Glomerular visceral epithelial cell (primary cell): ENCODE data around the gene PCED1A.
"Not testable (repeated sequence)": the region's sequence is repeated elsewhere in the genome, so short reads cannot be mapped to it uniquely, and the experiment has no call there.

Experiments used
- DNase-seq: peaks from one replicate; pipeline ENCODE4 v3.0.0-alpha.2; 2016; ENCODE audit errors: extremely low spot score

PCED1A gene

GRCh38 chr20:2826655-2827054, 13.8 kb downstream of the PCED1A start:
- DNase-seq: no peak

DNA sequence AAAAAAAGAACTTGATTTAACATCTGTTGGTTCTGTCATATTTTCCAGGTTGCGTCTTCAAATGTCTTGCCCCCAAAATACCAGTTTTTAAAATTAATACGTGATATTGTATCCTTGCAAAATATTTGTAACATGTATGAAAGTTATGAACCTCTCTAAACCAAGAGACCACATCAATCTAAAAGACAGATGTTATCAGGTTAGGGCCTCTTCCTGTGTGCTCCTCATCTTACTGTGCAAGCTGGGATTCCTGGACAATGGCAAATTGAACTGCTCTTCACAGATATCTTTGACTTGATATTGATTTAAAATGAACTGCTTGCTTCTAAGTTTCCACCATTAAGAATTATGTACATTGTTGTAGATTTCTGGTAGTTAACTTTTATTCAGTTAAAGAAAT, 14.7 kb downstream of the PCED1A start:
- DNase-seq: no peak

DNA sequence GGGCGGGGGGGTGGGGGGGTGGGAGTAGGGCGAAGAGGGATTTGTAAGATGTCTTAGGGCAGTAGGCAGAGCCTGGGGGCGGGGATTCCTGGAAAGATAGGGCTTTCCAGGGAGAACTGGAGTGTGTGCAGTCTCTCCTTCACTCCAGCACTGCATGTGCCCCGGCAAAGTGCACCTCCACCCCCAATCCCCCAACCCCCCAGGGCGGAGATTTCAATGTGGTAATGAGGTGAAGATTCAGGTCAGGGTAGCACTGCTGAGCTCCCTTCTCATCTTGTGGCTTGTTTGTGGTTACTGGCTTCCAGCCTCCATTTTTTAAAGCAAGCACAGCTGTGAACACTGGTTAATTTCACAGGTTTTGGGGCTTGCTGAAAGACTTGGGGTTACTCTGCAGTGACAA, 18.4 kb downstream of the PCED1A start:
- peak; percentile 54 for DNase-seq

DNA sequence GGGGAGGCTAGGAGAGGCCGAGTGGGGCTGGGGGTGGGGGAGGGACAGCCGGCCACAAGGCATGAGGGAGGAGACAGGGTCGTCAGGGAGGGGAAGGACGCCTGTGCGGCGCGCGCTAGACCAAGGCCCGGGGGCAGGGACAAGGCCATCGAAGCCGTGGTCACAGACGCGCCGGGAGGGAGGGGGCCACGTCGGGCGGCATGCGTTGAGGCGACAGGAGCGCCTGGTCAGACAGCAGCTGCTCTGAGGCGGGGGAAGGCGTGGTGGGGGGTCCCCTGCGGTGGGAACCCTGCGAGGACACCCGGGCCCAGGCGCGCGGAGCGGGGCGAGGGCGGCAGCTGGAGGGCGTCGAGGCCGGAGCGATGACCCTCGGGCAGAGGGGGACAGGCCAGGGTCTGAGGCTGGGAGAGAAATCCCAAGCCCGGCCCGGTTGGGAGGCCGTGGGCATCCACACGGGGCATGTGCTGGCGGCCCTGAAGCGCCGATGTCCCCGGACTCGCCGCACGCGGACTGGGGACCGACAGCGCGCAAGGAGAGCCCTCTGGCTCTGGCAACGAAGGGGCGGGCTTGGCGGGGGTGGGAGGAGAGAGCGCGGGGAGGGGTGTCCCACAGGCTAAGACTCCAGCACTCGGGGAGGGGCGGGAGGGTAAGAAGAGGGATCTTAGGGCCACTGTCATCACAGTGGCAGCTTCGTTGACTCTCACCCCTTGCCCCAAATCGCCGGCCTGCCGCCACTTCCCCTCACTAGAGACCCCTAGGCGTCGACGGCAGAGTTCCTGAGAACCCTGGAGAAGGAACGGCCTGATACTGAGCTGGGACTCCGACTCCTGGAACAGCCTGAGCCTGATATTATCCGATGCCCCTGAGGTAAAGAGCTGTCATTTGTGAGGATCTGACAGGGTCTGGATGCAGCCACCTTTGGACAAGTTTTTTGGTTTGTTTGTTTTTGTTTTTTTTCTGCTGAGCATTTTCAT, 19.3 kb downstream of the PCED1A start:
- DNase-seq: no peak

GRCh38 chr20:2820084-2820895, 20.2 kb downstream of the PCED1A start:
- DNase-seq: no peak

DNA sequence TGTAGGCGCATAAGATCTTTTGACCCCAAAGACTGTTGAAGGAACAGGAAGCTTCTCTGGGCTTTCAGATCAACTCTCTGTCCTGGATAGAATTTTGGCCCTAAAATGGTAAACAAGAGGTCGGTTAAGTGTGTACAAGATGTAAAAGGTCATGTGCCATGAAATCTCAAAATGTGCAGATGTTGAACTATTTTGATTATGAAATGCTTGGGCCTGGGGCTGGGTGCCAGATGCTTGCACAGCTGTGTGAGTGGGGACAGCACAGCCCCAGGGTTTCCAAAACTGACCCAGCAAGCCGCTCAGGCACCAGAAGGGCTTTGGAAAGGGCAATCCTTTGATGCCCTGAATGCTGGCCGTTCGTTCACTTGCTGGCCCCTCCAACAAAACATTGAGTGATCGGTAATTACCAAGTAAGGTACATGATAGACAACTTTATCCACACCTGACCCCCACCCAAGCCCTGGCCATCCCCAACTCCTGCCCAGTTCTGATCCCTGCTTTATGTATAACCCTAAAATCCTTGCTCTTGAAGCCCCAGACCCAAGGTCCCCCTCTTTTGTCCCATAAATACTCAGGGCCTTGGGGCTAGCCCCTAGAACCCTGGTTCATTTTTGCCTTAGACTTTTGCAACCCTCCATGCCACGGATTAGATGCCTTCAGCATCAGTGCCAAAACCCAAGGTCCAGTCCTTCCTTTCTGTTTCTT, 22.4 kb downstream of the PCED1A start:
- DNase-seq: no peak

- DNase-seq: no peak
Observed at GRCh38 chr20:2817341-2817726, 23.1 kb downstream of the PCED1A start.

- DNase-seq: no peak
Observed at GRCh38 chr20:2816583-2817340, 23.7 kb downstream of the PCED1A start.

DNA sequence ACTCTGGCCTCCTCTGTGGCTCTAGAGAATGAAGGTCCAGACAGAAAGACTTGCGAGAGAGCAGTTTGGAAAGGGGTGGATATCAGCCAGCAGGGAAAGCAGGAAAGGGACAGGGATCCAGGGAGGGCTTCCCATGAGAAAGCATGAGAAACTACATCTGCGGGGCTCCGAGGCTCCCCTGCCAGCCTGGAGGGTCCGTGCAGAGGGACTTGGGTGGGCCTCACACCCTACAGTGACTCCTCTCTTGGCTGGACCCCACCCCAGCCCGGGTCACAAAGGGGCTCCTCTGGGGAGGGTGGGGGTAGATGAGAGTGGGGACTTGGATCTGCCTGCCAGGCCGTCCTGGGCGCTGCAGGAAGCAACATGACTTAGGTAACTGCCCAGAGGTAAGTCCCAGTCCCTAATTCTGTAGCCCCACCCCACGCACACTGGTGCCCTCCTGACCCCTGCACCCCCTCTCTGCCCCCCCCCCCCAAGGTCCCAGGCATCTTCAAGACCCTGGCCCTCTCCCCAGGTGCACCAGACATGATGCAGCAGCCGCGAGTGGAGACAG, 24.3 kb downstream of the PCED1A start, which contains the start of gene TMEM239:
TSS of gene TMEM239 (plus strand) at position 335 of the 553 bp plus-strand sequence. CDS start at position 526, 191 bp downstream.
- DNase-seq: no peak

DNA sequence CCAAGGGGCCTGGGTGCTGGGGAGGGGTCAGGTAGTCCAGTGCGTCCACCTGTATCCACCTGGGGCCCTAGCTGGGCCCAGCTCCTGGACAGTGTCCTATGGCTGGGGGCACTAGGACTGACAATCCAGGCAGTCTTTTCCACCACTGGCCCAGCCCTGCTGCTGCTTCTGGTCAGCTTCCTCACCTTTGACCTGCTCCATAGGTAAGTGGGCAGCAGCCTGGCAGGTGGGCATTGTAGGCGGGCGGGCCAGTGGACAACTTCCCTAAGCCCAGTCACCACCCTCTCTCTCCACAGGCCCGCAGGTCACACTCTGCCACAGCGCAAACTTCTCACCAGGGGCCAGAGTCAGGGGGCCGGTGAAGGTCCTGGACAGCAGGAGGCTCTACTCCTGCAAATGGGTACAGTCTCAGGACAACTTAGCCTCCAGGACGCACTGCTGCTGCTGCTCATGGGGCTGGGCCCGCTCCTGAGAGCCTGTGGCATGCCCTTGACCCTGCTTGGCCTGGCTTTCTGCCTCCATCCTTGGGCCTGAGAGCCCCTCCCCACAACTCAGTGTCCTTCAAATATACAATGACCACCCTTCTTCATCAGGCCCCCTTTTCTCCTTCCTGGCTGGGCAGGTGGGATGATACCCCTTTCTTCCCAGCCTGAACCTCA, 25.1 kb downstream of the PCED1A start:
- no peak for DNase-seq

DNA sequence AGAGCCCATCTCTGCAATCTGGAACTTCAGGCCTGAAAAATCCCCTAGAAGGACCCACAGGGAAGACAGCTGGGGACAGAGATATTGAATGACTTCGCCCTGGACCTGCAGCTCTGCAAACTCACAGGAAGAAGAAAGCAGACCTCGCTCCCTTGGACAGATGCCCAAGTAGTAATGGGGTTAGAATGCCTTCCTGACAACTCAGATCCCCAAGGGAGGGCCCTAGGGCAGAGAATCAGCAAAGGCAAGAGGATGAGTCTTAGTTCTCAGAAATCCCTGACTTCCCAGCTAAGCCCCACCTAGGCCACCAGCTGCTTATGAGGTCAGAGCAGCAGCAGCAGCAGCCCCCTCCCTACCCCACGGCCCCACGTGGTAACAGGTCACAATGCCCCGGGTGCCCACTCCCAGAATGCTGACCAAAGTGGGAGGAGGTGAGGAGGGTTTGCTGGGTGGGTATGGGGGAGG, 25.8 kb downstream of the PCED1A start, which contains the start of gene C20orf141:
TSS of gene C20orf141 (plus strand) at position 401 of the 465 bp plus-strand sequence. CDS start 198 bp downstream, outside the sequence.
- peak; percentile 93 for DNase-seq

DNA sequence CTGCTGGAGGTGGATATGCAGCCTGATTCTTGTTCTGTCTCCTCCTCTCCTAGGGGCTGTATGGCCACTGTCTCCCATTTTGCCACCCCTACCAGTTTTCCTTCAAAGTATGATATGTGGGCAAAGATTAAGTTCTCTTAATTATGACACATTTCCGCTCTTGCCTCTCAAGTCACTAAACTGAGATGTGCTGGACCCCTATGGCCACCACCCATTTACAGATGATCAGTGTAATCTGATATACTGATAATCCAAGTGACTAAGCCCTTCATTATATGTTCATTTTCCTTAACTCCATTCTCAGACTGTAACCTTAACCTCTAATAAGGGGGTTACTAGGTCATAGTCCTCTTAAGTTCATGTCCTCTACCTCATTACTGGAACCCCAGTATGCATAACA, 26.4 kb downstream of the PCED1A start:
- no peak for DNase-seq

DNA sequence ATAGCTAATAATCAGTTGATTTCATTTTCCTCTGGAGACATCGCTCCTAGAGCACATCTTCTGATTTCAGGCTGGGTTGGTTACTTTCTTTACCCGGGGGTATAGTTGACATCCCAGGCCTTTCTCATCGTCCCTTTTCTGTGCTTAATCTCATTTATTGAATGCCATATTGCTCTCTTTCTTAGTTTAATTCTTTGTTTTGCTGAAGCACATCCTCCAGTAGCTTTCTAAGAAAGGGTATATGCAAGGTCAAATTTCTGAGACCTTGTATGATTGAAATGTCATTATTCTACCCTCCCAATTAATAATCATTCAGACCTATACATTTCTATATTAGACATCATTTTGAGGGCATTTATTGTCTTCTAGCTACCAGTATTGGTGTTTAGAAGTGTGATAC, 28.3 kb downstream of the PCED1A start:
- DNase-seq: no peak

- DNase-seq: peak; percentile 27
Observed at GRCh38 chr20:2809690-2810089, 30.8 kb downstream of the PCED1A start.

DNA sequence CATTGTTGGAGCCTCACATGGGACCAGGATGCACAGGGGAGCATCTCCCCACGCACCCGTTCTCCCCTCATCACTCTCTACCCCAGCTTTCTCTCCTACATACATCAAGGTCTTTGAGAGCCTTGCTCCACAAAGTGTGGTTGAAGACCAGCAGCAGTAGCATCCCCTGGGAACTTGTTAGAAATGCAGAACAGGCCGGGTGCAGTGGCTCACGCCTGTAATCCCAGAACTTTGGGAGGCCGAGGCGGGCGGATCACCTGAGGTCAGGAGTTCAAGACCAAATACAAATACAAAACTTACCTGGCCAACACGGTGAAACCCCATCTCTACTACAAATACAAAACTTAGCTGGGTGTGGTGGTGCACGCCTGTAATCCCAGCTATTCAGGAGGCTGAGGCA, 32.5 kb downstream of the PCED1A start:
- not testable (repeated sequence) for DNase-seq

- DNase-seq: no peak
Observed at GRCh38 chr20:2807019-2807418, 33.4 kb downstream of the PCED1A start.

DNA sequence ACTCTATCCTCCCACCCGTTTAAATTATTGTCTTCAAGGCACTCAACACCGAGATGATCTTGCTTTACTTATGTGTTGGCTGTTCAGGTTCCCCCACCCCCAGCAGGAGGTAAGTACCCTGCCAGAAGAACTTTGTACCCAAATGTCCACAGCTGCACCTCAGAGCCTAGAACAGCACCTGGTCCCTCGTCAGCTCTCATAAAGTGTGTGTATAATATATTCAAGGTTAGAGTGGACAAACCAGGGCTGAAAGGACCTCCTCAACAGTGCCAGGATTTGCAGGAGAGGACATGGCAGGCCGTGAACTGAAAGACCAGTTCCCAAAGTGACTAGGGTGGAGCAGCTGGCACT, 34.1 kb downstream of the PCED1A start:
- no peak for DNase-seq

GRCh38 chr20:2805689-2806350, 34.6 kb downstream of the PCED1A start:
- no peak for DNase-seq

DNA sequence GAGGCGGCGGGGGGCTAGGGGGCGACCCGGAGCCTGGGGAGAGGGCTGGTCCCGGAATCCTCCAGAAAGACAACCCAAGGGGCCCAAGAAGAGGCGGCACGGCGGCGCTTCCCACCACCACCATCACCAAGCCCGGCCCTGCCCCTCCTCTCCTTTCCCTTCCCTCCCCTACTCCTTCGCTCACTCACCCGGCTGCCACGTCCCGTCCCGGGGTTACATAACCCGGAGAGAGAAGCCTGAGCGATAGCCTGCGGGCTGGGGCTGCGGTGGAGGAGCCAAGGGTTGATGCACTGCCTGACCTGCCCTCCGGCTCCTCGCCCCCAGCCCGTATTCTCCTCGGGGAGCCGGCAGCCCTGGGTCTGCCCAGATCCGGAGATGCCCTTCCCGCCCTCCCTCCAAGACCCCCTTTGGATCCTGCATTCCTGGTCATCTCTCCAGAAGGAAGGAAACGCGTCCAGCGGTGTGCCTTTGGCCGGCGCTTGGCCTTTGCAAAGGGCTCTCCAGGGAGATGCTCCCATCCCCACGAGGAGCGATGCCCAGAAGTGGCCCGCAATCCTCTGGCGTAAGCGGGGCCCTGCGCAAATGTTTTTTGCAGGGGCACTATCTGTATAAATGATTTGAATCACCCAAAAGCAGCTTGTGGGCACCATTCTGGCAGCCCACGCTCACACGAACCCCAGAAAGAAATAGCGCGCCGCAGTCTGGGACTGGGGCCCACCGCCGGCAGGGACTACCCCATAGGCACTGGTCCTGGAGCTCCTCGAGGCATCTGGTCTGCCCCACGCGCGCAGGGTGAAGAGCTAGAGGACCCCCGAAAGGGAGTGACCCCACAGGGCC, 35.4 kb downstream of the PCED1A start:
- no peak for DNase-seq
